Measurements from ENCODE around the gene SUMF1.

SUMF1 gene

DNA sequence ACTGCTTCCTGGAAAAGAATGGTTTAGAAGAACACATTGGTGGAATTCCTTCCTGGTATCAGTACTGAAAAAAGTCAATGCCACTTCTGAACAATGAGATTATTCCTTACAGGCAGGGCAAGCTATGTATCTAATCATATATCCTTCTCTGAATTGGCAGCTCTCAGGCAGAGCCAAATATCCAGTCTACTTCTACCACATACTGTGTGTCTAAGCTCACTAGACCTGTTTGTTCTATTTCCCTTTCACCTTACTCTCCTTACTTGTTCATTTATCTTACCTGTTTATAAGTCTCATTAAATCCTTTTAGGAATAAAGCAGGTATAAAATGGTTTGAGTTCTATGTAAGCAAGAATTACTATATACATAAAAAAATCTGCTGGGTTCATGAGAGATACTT lies 155.6 kb downstream of the SUMF1 start:
- TF ChIP-seq FOXP2 (optimal IDR thresholded peaks at IDR 0.05; ENCODE audit: borderline replicate concordance, extremely low read depth, extremely low read length, insufficient read depth) (no peak), REST (IDR thresholded peaks at IDR 0.05; ENCODE audit: insufficient read depth in 1 of 2, low read depth in 2 of 2, low read length in 2 of 2) (no peak), TAF1 (IDR thresholded peaks at IDR 0.05; ENCODE audit: borderline replicate concordance, insufficient read depth, low read length) (no peak), POLR2AphosphoS5 (IDR thresholded peaks at IDR 0.05; ENCODE audit: low read depth, low read length) (no peak), SIN3A (IDR thresholded peaks at IDR 0.05; ENCODE audit: borderline replicate concordance, insufficient read depth, low read length) (no peak)

All from PFSK-1 (cell line).